H9 (cell line): Measurements from ENCODE around the gene RAET1L. TPM values are rescaled to one million over a fixed set of nuclear protein-coding genes. Genes with fewer than 3 reads are reported as not detected.

Source experiments
- DNase-seq: peaks from one replicate; pipeline ENCODE4 v3.0.0-alpha.2; 2017
- H2AFZ ChIP-seq: one replicate; pipeline ENCODE4 v1.6.1; 2013; ENCODE audit warnings: mild to moderate bottlenecking, low read length, control low read depth, moderate library complexity
- H2AK5ac ChIP-seq: 2 replicates; pipeline ENCODE4 v1.6.1; 2013; ENCODE audit warnings: low read length, control low read depth, mixed read lengths; ENCODE audit not compliant: insufficient read length
- H2BK120ac ChIP-seq: one replicate; pipeline ENCODE4 v1.6.1; 2013; ENCODE audit warnings: low read depth, mild to moderate bottlenecking, low read length, control low read depth, inconsistent platforms; ENCODE audit not compliant: poor library complexity, severe bottlenecking
- H2BK12ac ChIP-seq: 2 replicates; pipeline ENCODE4 v1.6.1; 2013; ENCODE audit warnings: low read length, control low read depth, mixed read lengths, low read depth; ENCODE audit not compliant: insufficient read length
- H2BK15ac ChIP-seq: 2 replicates; pipeline ENCODE4 v1.6.1; 2013; ENCODE audit warnings: low read depth, low read length, control low read depth
- H2BK20ac ChIP-seq: one replicate; pipeline ENCODE4 v1.6.1; 2013; ENCODE audit warnings: low read depth, mild to moderate bottlenecking, low read length, control low read depth, inconsistent platforms; ENCODE audit not compliant: poor library complexity, severe bottlenecking
- H2BK5ac ChIP-seq: 2 replicates; pipeline ENCODE4 v1.6.1; 2013; ENCODE audit warnings: low read length, control low read depth, mixed read lengths; ENCODE audit not compliant: insufficient read length
- H3K14ac ChIP-seq: 2 replicates; pipeline ENCODE4 v1.6.1; 2013; ENCODE audit warnings: low read length, control low read depth; ENCODE audit not compliant: insufficient read depth
- H3K18ac ChIP-seq: 2 replicates; pipeline ENCODE4 v1.6.1; 2013; ENCODE audit warnings: low read depth, mild to moderate bottlenecking, mixed read lengths, low read length, control low read depth; ENCODE audit not compliant: insufficient read length
- H3K23ac ChIP-seq: 2 replicates; pipeline ENCODE4 v1.6.1; 2013; ENCODE audit warnings: low read length, control low read depth, mixed read lengths, low read depth; ENCODE audit not compliant: insufficient read length
- H3K23me2 ChIP-seq: 2 replicates; pipeline ENCODE4 v1.6.1; 2013; ENCODE audit warnings: low read depth, mild to moderate bottlenecking, mixed read lengths, low read length, control low read depth; ENCODE audit not compliant: insufficient read length, poor library complexity, severe bottlenecking
- H3K27ac ChIP-seq: 2 replicates; pipeline ENCODE4 v1.5.1; 2013; ENCODE audit warnings: low read length, control low read depth, mixed read lengths, low read depth; ENCODE audit not compliant: insufficient read length
- H3K27me3 ChIP-seq: 2 replicates; pipeline ENCODE4 v1.6.1; 2013; ENCODE audit warnings: low read length, control low read depth, inconsistent platforms; ENCODE audit not compliant: insufficient read depth
- H3K4ac ChIP-seq: 2 replicates; pipeline ENCODE4 v1.6.1; 2013; ENCODE audit warnings: low read depth, mild to moderate bottlenecking, control low read depth, inconsistent platforms, low read length, moderate library complexity
- H3K4me1 ChIP-seq: 2 replicates; pipeline ENCODE4 v1.6.1; 2013; ENCODE audit warnings: low read length, control low read depth, inconsistent platforms; ENCODE audit not compliant: insufficient read depth
- H3K4me2 ChIP-seq: 2 replicates; pipeline ENCODE4 v1.6.1; 2013; ENCODE audit warnings: low read length, control low read depth, mixed read lengths; ENCODE audit not compliant: insufficient read length, insufficient read depth
- H3K56ac ChIP-seq: 2 replicates; pipeline ENCODE4 v1.6.1; 2013; ENCODE audit warnings: low read depth, mild to moderate bottlenecking, mixed read lengths, low read length, control low read depth; ENCODE audit not compliant: insufficient read length
- H3K79me1 ChIP-seq: 2 replicates; pipeline ENCODE4 v1.6.1; 2013; ENCODE audit warnings: low read depth, mild to moderate bottlenecking, moderate library complexity, low read length, control low read depth, inconsistent platforms; ENCODE audit not compliant: insufficient read depth, poor library complexity, severe bottlenecking
- H3K79me2 ChIP-seq: 2 replicates; pipeline ENCODE4 v1.6.1; 2013; ENCODE audit warnings: low read length, control low read depth, inconsistent platforms; ENCODE audit not compliant: insufficient read depth
- H3K9ac ChIP-seq: 2 replicates; pipeline ENCODE4 v1.6.1; 2013; ENCODE audit warnings: low read length, control low read depth, mixed read lengths; ENCODE audit not compliant: insufficient read length; ENCODE audit errors: extremely low read depth
- H3K9me3 ChIP-seq: one replicate; pipeline ENCODE4 v1.6.1; 2013; ENCODE audit warnings: low read depth, low read length, inconsistent platforms; ENCODE audit not compliant: control insufficient read depth
- H3T11ph ChIP-seq: one replicate; pipeline ENCODE4 v1.6.1; 2013; ENCODE audit warnings: mild to moderate bottlenecking, low read length, control low read depth, inconsistent platforms
- H4K20me1 ChIP-seq: one replicate; pipeline ENCODE4 v1.6.1; 2013; ENCODE audit not compliant: control insufficient read depth, insufficient read length, insufficient read depth
- H4K5ac ChIP-seq: 2 replicates; pipeline ENCODE4 v1.6.1; 2013; ENCODE audit warnings: low read depth, mild to moderate bottlenecking, mixed read lengths, low read length, control low read depth; ENCODE audit not compliant: insufficient read length
- H4K8ac ChIP-seq: replicated peaks from 2 replicates; pipeline ENCODE4 v1.6.1; 2013; ENCODE audit warnings: low read length, control low read depth, mixed read lengths, low read depth; ENCODE audit not compliant: insufficient read length
- H4K91ac ChIP-seq: 2 replicates; pipeline ENCODE4 v1.6.1; 2013; ENCODE audit warnings: low read depth, mild to moderate bottlenecking, moderate library complexity, mixed read lengths, low read length, control low read depth; ENCODE audit not compliant: insufficient read length
- H3K27ac Mint-ChIP-seq, 3 experiments: 2 replicates in 2 of 3; 3 replicates in 1 of 3; pipeline ENCODE4 v1.8.0; 2020 to 2021; ENCODE audit warnings: mixed read lengths in 3 of 3, mild to moderate bottlenecking in 1 of 3, moderate library complexity in 1 of 3
- H3K27me3 Mint-ChIP-seq: 2 replicates; pipeline ENCODE4 v1.8.0; 2021; ENCODE audit warnings: low read depth, mild to moderate bottlenecking, moderate library complexity, mixed read lengths
- H3K36me3 Mint-ChIP-seq, 3 experiments: 2 replicates in 2 of 3; 3 replicates in 1 of 3; pipeline ENCODE4 v1.8.0; 2020 to 2021; ENCODE audit warnings: low read depth in 3 of 3, mixed read lengths in 3 of 3; ENCODE audit not compliant: insufficient read depth in 1 of 3
- H3K4me1 Mint-ChIP-seq, 2 experiments: 2 replicates each; pipeline ENCODE4 v1.8.0; 2020; ENCODE audit warnings: mixed read lengths in 2 of 2
- H3K4me3 Mint-ChIP-seq, 2 experiments: 2 replicates in 1 of 2; 3 replicates in 1 of 2; pipeline ENCODE4 v1.8.0; 2020 to 2021; ENCODE audit warnings: mild to moderate bottlenecking in 2 of 2, mixed read lengths in 2 of 2, moderate library complexity in 1 of 2
- H3K9me3 Mint-ChIP-seq, 2 experiments: 2 replicates in 1 of 2; 3 replicates in 1 of 2; pipeline ENCODE4 v1.8.0; 2020; ENCODE audit warnings: mild to moderate bottlenecking in 2 of 2, mixed read lengths in 2 of 2, moderate library complexity in 1 of 2
- CTCF ChIP-seq: fragments of 200-600 bp; sonication (generic); conservative IDR thresholded peaks from 3 replicates; pipeline ENCODE4 v1.8.0; 2021; ENCODE audit warnings: antibody characterized with exemption, mild to moderate bottlenecking
- WGBS: extraction: QIAGEN DNeasy Blood & Tissue Kit; methylation state at CpG from one replicate; pipeline ENCODE4 v1.1.7; 2013; ENCODE audit warnings: missing lambda C conversion rate, low lambda C conversion rate, mixed read lengths; ENCODE audit not compliant: insufficient read length; ENCODE audit errors: extremely low coverage; 5-methylcytosine and 5-hydroxymethylcytosine counted together
- total RNA-seq: library from RNA; stranded (reverse); gene quantifications from 2 replicates; pipeline ENCODE4 v1.2.1, GENCODE V29; 2021

Gene RAET1L
- total RNA-seq, 1 experiment from 2014 or later = not detected

GRCh38 chr6:150070236-150070818 is 45.0 kb upstream of the RAET1L start:
- no peak overlapping the region for H2BK15ac ChIP-seq
- H3K14ac ChIP-seq = no peak overlapping the region
- TF ChIP-seq CTCF = no peak
- H4K5ac ChIP-seq = no peak overlapping the region
- no peak overlapping the region for H2BK120ac ChIP-seq
- no peak overlapping the region for H3T11ph ChIP-seq
- no peak overlapping the region for H2BK5ac ChIP-seq
- no peaks in the 10 kb centered on the region for H3K9me3 ChIP-seq
- Mint-ChIP-seq H3K36me3 (peaks cover 0 to 4% (median 0%) of the 10 kb centered on the region in 3 experiments; a peak in 1 of 7 replicates), H3K27ac (no peak overlapping the region), H3K9me3 (no peaks in the 10 kb centered on the region; a peak in 1 of 5 replicates), H3K4me1 (peaks cover 13 to 17% of the 10 kb centered on the region in 2 experiments), H3K4me3 (no peak overlapping the region), H3K27me3 (peaks cover 41% of the 10 kb centered on the region)
- H3K23me2 ChIP-seq = peaks cover 6% of the 10 kb centered on the region
- no peak overlapping the region for H2BK12ac ChIP-seq
- H3K4me2 ChIP-seq = no peak overlapping the region
- H3K56ac ChIP-seq = no peak overlapping the region
- H3K23ac ChIP-seq = no peak overlapping the region
- H2BK20ac ChIP-seq = no peak overlapping the region
- no peaks in the 10 kb centered on the region; the same call in 1 of the 2 replicates for H3K27me3 ChIP-seq
- no peaks in the 10 kb centered on the region for H3K79me2 ChIP-seq
- H4K91ac ChIP-seq = no peak overlapping the region
- H3K4me1 ChIP-seq = no peaks in the 10 kb centered on the region; the same call in 1 of the 2 replicates
- H3K4ac ChIP-seq = no peak overlapping the region
- no CpG with 5 or more reads among the region's 3 CpGs for WGBS
- no peak overlapping the region for H3K18ac ChIP-seq
- H3K27ac ChIP-seq = no peak overlapping the region
- no peak for DNase-seq
- no peaks in the 10 kb centered on the region for H3K79me1 ChIP-seq
- H4K20me1 ChIP-seq = no peaks in the 10 kb centered on the region
- H2AFZ ChIP-seq = no peak overlapping the region
- H2AK5ac ChIP-seq = no peak overlapping the region
- no peak overlapping the region for H3K9ac ChIP-seq
- H4K8ac ChIP-seq = no peak overlapping the region
